WTC11 (cell line): ENCODE data around the gene AFF3. TPM values are rescaled to one million over a fixed set of nuclear protein-coding genes. Genes with fewer than 3 reads are reported as not detected.

Experiments used
- ATAC-seq: fragments of 200-7000 bp; cut with Tn5 transposase; 2 replicates; pipeline ENCODE4 v1.10.0; 2021; ENCODE audit warnings: mild to moderate bottlenecking, moderate library complexity
- CTCF ChIA-PET: fragments of 300-600 bp; sonication (Branson Sonifier 250); formaldehyde crosslinking; loops from one replicate; lab custom pipeline; 2021; ENCODE audit warnings: antibody characterized with exemption; lab: Charles Lee
- POLR2A ChIA-PET: fragments of 350-600 bp; sonication (Branson Sonifier 250); formaldehyde crosslinking; loops from one replicate; lab custom pipeline; 2021; ENCODE audit warnings: antibody characterized with exemption; lab: Charles Lee
- DNase-seq: peaks from one replicate; pipeline ENCODE4 v3.0.0; 2021; ENCODE audit warnings: low spot score
- H3K27ac Mint-ChIP-seq: 2 replicates; pipeline ENCODE4 v1.8.0; 2021; ENCODE audit warnings: mixed read lengths
- H3K27me3 Mint-ChIP-seq: 2 replicates; pipeline ENCODE4 v1.8.0; 2021; ENCODE audit warnings: low read depth, mild to moderate bottlenecking, moderate library complexity, mixed read lengths
- H3K36me3 Mint-ChIP-seq: 2 replicates; pipeline ENCODE4 v1.8.0; 2021; ENCODE audit warnings: mixed read lengths
- H3K4me1 Mint-ChIP-seq: 2 replicates; pipeline ENCODE4 v1.8.0; 2022; ENCODE audit warnings: mixed read lengths
- H3K4me3 Mint-ChIP-seq: 2 replicates; pipeline ENCODE4 v1.8.0; 2021; ENCODE audit warnings: mild to moderate bottlenecking, moderate library complexity, mixed read lengths
- H3K9me3 Mint-ChIP-seq: 2 replicates; pipeline ENCODE4 v1.8.0; 2021; ENCODE audit warnings: mixed read lengths
- ATF6 ChIP-seq: sonication (generic); formaldehyde crosslinking; IDR thresholded peaks from 2 replicates; pipeline ENCODE4 v1.8.1; 2023; ENCODE audit warnings: mild to moderate bottlenecking, missing genetic modification reagents
- E2F5 ChIP-seq: sonication (generic); formaldehyde crosslinking; IDR thresholded peaks from 2 replicates; pipeline ENCODE4 v1.8.1; 2022; ENCODE audit warnings: mild to moderate bottlenecking, moderate library complexity, missing genetic modification reagents
- ESRRA ChIP-seq: sonication (generic); formaldehyde crosslinking; IDR thresholded peaks from 2 replicates; pipeline ENCODE4 v1.8.1; 2022; ENCODE audit warnings: mild to moderate bottlenecking, missing genetic modification reagents, borderline replicate concordance
- JUN ChIP-seq: sonication (generic); formaldehyde crosslinking; IDR thresholded peaks from 2 replicates; pipeline ENCODE4 v1.8.0; 2023; ENCODE audit warnings: mild to moderate bottlenecking, missing genetic modification reagents
- MYBL2 ChIP-seq: sonication (generic); formaldehyde crosslinking; IDR thresholded peaks from 2 replicates; pipeline ENCODE4 v1.8.1; 2023; ENCODE audit warnings: mild to moderate bottlenecking, moderate library complexity, missing genetic modification reagents
- NFATC4 ChIP-seq: fragments of 250-450 bp; sonication (Bioruptor Pico); IDR thresholded peaks from 2 replicates; pipeline ENCODE4 v1.9.0; 2021; ENCODE audit warnings: mild to moderate bottlenecking
- RORB ChIP-seq: fragments of 250-450 bp; sonication (Bioruptor Pico); IDR thresholded peaks from 2 replicates; pipeline ENCODE4 v1.9.0; 2021; ENCODE audit warnings: mild to moderate bottlenecking
- TEAD1 ChIP-seq: sonication (generic); formaldehyde crosslinking; IDR thresholded peaks from 2 replicates; pipeline ENCODE4 v1.8.0; 2022; ENCODE audit warnings: mild to moderate bottlenecking, missing genetic modification reagents
- USF1 ChIP-seq: sonication (generic); formaldehyde crosslinking; IDR thresholded peaks from 2 replicates; pipeline ENCODE4 v1.8.0; 2022; ENCODE audit warnings: mild to moderate bottlenecking, missing genetic modification reagents
- USF2 ChIP-seq: sonication (generic); formaldehyde crosslinking; IDR thresholded peaks from 2 replicates; pipeline ENCODE4 v1.8.1; 2023; ENCODE audit warnings: mild to moderate bottlenecking, missing genetic modification reagents, moderate library complexity
- ZBTB43 ChIP-seq: sonication (generic); formaldehyde crosslinking; IDR thresholded peaks from 2 replicates; pipeline ENCODE4 v1.8.1; 2023; ENCODE audit warnings: mild to moderate bottlenecking, missing genetic modification reagents
- ZNF263 ChIP-seq: sonication (generic); formaldehyde crosslinking; IDR thresholded peaks from 2 replicates; pipeline ENCODE4 v1.8.1; 2022; ENCODE audit warnings: low read depth, mild to moderate bottlenecking, moderate library complexity, missing genetic modification reagents
- ZNF416 ChIP-seq: fragments of 250-450 bp; sonication (Bioruptor Pico); IDR thresholded peaks from 2 replicates; pipeline ENCODE4 v1.9.0; 2021; ENCODE audit warnings: mild to moderate bottlenecking, inconsistent platforms
- ZNF671 ChIP-seq: fragments of 250-450 bp; sonication (Bioruptor Pico); IDR thresholded peaks from 2 replicates; pipeline ENCODE4 v1.8.0; 2021; ENCODE audit warnings: mild to moderate bottlenecking
- total RNA-seq: library from RNA; stranded (reverse); gene quantifications from 3 replicates; pipeline ENCODE4 v1.2.3, GENCODE V29; 2021
- TF ChIP-seq, protein P1 (sequence below): sonication (generic); formaldehyde crosslinking; IDR thresholded peaks from 2 replicates; pipeline ENCODE4 v1.8.0; 2022; ENCODE audit warnings: mild to moderate bottlenecking, missing genetic modification reagents
- TF ChIP-seq, protein P2 (sequence below): sonication (generic); formaldehyde crosslinking; IDR thresholded peaks from 2 replicates; pipeline ENCODE4 v1.8.0; 2023; ENCODE audit warnings: missing genetic modification reagents
- TF ChIP-seq, protein P3 (sequence below): fragments of 250-450 bp; sonication (Bioruptor Pico); IDR thresholded peaks from 2 replicates; pipeline ENCODE4 v1.9.0; 2021; ENCODE audit warnings: mild to moderate bottlenecking, borderline replicate concordance
- TF ChIP-seq, protein P4 (sequence below): fragments of 250-450 bp; sonication (Bioruptor Pico); IDR thresholded peaks from 2 replicates; pipeline ENCODE4 v1.9.0; 2021; ENCODE audit warnings: mild to moderate bottlenecking
- TF ChIP-seq, protein P5 (sequence below): fragments of 250-450 bp; sonication (Bioruptor Pico); IDR thresholded peaks from 2 replicates; pipeline ENCODE4 v1.8.0; 2021; ENCODE audit warnings: mild to moderate bottlenecking

Gene AFF3
- total RNA-seq, 1 experiment from 2014 or later = 1.2 TPM

- CTCF ChIA-PET = interaction anchor here (3.4 kb wide), 1 partner anchor 18 kb away, joined by 15 read pairs; no protein-coding TSS in a partner anchor
- no peak for TF ChIP-seq ATF6 (CRISPR knock-in tag)
- no peak for TF ChIP-seq ZNF416 (CRISPR knock-in tag)
- TF ChIP-seq, protein P1, sequence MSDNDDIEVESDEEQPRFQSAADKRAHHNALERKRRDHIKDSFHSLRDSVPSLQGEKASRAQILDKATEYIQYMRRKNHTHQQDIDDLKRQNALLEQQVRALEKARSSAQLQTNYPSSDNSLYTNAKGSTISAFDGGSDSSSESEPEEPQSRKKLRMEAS (CRISPR knock-in tag) = no peak
- no peak for TF ChIP-seq USF2 (CRISPR knock-in tag)
- TF ChIP-seq, protein P2, sequence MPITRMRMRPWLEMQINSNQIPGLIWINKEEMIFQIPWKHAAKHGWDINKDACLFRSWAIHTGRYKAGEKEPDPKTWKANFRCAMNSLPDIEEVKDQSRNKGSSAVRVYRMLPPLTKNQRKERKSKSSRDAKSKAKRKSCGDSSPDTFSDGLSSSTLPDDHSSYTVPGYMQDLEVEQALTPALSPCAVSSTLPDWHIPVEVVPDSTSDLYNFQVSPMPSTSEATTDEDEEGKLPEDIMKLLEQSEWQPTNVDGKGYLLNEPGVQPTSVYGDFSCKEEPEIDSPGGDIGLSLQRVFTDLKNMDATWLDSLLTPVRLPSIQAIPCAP (CRISPR knock-in tag) = no peak
- no peak for TF ChIP-seq NFATC4 (CRISPR knock-in tag)
- TF ChIP-seq, protein P3, sequence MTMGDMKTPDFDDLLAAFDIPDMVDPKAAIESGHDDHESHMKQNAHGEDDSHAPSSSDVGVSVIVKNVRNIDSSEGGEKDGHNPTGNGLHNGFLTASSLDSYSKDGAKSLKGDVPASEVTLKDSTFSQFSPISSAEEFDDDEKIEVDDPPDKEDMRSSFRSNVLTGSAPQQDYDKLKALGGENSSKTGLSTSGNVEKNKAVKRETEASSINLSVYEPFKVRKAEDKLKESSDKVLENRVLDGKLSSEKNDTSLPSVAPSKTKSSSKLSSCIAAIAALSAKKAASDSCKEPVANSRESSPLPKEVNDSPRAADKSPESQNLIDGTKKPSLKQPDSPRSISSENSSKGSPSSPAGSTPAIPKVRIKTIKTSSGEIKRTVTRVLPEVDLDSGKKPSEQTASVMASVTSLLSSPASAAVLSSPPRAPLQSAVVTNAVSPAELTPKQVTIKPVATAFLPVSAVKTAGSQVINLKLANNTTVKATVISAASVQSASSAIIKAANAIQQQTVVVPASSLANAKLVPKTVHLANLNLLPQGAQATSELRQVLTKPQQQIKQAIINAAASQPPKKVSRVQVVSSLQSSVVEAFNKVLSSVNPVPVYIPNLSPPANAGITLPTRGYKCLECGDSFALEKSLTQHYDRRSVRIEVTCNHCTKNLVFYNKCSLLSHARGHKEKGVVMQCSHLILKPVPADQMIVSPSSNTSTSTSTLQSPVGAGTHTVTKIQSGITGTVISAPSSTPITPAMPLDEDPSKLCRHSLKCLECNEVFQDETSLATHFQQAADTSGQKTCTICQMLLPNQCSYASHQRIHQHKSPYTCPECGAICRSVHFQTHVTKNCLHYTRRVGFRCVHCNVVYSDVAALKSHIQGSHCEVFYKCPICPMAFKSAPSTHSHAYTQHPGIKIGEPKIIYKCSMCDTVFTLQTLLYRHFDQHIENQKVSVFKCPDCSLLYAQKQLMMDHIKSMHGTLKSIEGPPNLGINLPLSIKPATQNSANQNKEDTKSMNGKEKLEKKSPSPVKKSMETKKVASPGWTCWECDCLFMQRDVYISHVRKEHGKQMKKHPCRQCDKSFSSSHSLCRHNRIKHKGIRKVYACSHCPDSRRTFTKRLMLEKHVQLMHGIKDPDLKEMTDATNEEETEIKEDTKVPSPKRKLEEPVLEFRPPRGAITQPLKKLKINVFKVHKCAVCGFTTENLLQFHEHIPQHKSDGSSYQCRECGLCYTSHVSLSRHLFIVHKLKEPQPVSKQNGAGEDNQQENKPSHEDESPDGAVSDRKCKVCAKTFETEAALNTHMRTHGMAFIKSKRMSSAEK (CRISPR knock-in tag) = no peak
- no peak for TF ChIP-seq USF1 (CRISPR knock-in tag)
- TF ChIP-seq, protein P4, sequence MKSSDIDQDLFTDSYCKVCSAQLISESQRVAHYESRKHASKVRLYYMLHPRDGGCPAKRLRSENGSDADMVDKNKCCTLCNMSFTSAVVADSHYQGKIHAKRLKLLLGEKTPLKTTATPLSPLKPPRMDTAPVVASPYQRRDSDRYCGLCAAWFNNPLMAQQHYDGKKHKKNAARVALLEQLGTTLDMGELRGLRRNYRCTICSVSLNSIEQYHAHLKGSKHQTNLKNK (CRISPR knock-in tag) = no peak
- TF ChIP-seq RORB (CRISPR knock-in tag) = no peak
- TF ChIP-seq ZNF671 (CRISPR knock-in tag) = no peak
- TF ChIP-seq, protein P5, sequence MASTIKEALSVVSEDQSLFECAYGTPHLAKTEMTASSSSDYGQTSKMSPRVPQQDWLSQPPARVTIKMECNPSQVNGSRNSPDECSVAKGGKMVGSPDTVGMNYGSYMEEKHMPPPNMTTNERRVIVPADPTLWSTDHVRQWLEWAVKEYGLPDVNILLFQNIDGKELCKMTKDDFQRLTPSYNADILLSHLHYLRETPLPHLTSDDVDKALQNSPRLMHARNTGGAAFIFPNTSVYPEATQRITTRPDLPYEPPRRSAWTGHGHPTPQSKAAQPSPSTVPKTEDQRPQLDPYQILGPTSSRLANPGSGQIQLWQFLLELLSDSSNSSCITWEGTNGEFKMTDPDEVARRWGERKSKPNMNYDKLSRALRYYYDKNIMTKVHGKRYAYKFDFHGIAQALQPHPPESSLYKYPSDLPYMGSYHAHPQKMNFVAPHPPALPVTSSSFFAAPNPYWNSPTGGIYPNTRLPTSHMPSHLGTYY (CRISPR knock-in tag) = no peak
- TF ChIP-seq JUN (CRISPR knock-in tag) = no peak
- no peak for TF ChIP-seq ESRRA (CRISPR knock-in tag)
- no peak for TF ChIP-seq MYBL2 (CRISPR knock-in tag)
- TF ChIP-seq TEAD1 (CRISPR knock-in tag) = no peak
- TF ChIP-seq ZBTB43 (CRISPR knock-in tag) = no peak
- TF ChIP-seq ZNF263 (CRISPR knock-in tag) = no peak
- TF ChIP-seq E2F5 (CRISPR knock-in tag) = no peak
- TF ChIP-seq, all 79 proteins: peak for 0
- no peak overlapping the region for H3K4me3 Mint-ChIP-seq
- H3K4me1 Mint-ChIP-seq = 0 out of 2 replicates have a peak, but pooled peaks cover 6% of the 10 kb centered on the region
- DNase-seq = no peak
- POLR2A ChIA-PET = no interaction called here
- no peak overlapping the region for H3K27ac Mint-ChIP-seq
- ATAC-seq = no peak
- H3K27me3 Mint-ChIP-seq = no peaks in the 10 kb centered on the region
- H3K9me3 Mint-ChIP-seq = no peaks in the 10 kb centered on the region
- no peaks in the 10 kb centered on the region for H3K36me3 Mint-ChIP-seq
Observed at GRCh38 chr2:99597616-99598015, 544.8 kb downstream of the AFF3 start.
